GM12892 (cell line): ENCODE measurements around the gene PDIA3.
"Not testable (repeated sequence)": the region's sequence is repeated elsewhere in the genome, so short reads cannot be mapped to it uniquely, and the experiment has no call there.

Source experiments
- DNase-seq: peaks from one replicate; pipeline ENCODE4 v3.0.0; 2011; ENCODE audit not compliant: insufficient read length
- FAIRE-seq: peaks from 2 replicates; lab custom pipeline; 2011; peaks lifted over from hg19 to GRCh38; lab: Jason Lieb, UNC
- POLR2A ChIP-seq: IDR thresholded peaks from 2 replicates; pipeline ENCODE4 v1.6.1; 2011; ENCODE audit warnings: low read depth, low read length, control low read depth
- POLR2AphosphoS5 ChIP-seq: IDR thresholded peaks from 2 replicates; pipeline ENCODE4 v1.6.1; 2011; ENCODE audit warnings: low read depth, low read length, control low read depth
- TAF1 ChIP-seq: IDR thresholded peaks from 2 replicates; pipeline ENCODE4 v1.6.1; 2011; ENCODE audit warnings: low read depth, mild to moderate bottlenecking, control low read depth, low read length, borderline replicate concordance

Gene PDIA3

GRCh38 chr15:43808435-43808950, 62.3 kb downstream of the PDIA3 start:
- FAIRE-seq (no peak), DNase-seq (no peak)
- TF ChIP-seq POLR2A, result no peak
- no peak for TF ChIP-seq TAF1
- TF ChIP-seq POLR2AphosphoS5, result no peak

GRCh38 chr15:43808960-43809678, 62.9 kb downstream of the PDIA3 start:
- peak; percentile 88 for FAIRE-seq
- no peak for TF ChIP-seq POLR2AphosphoS5
- no peak for DNase-seq

GRCh38 chr15:43815064-43815463, 68.8 kb downstream of the PDIA3 start:
- not testable (repeated sequence) for FAIRE-seq, DNase-seq

GRCh38 chr15:43821505-43821904, 75.3 kb downstream of the PDIA3 start:
- no peak for DNase-seq
- TF ChIP-seq POLR2A (no peak), POLR2AphosphoS5 (no peak), TAF1 (no peak)
- FAIRE-seq, result no peak
